AG04450 (cell line): Measurements from ENCODE around the gene ARMC12. TPM values are rescaled to one million over a fixed set of nuclear protein-coding genes. Genes with fewer than 3 reads are reported as not detected.

Source experiments
- CTCF ChIA-PET: fragments of 300-600, 350-600 bp; formaldehyde crosslinking; extraction: SDS; loops from one replicate; lab custom pipeline; 2022; ENCODE audit warnings: antibody characterized with exemption, inconsistent platforms; lab: Charles Lee
- POLR2A ChIA-PET: fragments of 350-600 bp; formaldehyde crosslinking; extraction: SDS; loops from one replicate; lab custom pipeline; 2021; ENCODE audit warnings: antibody characterized with exemption, inconsistent platforms; lab: Yijun Ruan, JAX
- DNase-seq: peaks from one replicate; pipeline ENCODE4 v3.0.0-alpha.2; 2011; ENCODE audit warnings: low read depth, low spot score
- H3K27ac ChIP-seq: one replicate; pipeline ENCODE4 v1.5.1; 2012; ENCODE audit warnings: low read depth, low read length, control low read depth
- H3K27me3 ChIP-seq: one replicate; pipeline ENCODE4 v1.6.0; 2012; ENCODE audit warnings: low read length; ENCODE audit not compliant: control insufficient read depth, insufficient read depth
- H3K4me3 ChIP-seq: 2 replicates; pipeline ENCODE4 v1.5.1; 2011; ENCODE audit warnings: mild to moderate bottlenecking, low read depth, low read length, control low read depth
- H3K9me3 ChIP-seq: 2 replicates; pipeline ENCODE4 v1.5.1; 2012; ENCODE audit warnings: low read length; ENCODE audit not compliant: control insufficient read depth, insufficient read depth
- CTCF ChIP-seq: IDR thresholded peaks from 2 replicates; pipeline ENCODE4 v1.5.1; 2011; ENCODE audit warnings: low read depth, low read length, control low read depth, inconsistent platforms
- polyA plus RNA-seq: library from polyadenylated mRNA; depleted of rRNA; stranded (reverse); fragments of >200 nt; gene quantifications from 2 replicates; pipeline ENCODE4 v1.2.3, GENCODE V29; 2011

ARMC12 gene
- polyA plus RNA-seq, 1 experiment: 0.53 TPM

- DNase-seq: no peak
- H3K27ac ChIP-seq: no peak overlapping the region
- CTCF ChIA-PET: interaction anchor here (0.5 to 7.6 kb wide), 14 partner anchors 9 to 369 kb away, joined by 3 to 143 read pairs (median 9); no protein-coding TSS in a partner anchor
- POLR2A ChIA-PET: no interaction called here
- peaks cover 4% of the 10 kb centered on the region for H3K27me3 ChIP-seq
- no peak for TF ChIP-seq CTCF
- no peaks in the 10 kb centered on the region; the same call in 1 of the 2 replicates for H3K9me3 ChIP-seq
- no peak overlapping the region for H3K4me3 ChIP-seq
Measured at GRCh38 chr6:35735452-35735851, 1.4 kb upstream of the ARMC12 start.

GRCh38 chr6:35736253-35736894 is 458 bp upstream of the ARMC12 start:
- peak; percentile 95 for TF ChIP-seq CTCF
- POLR2A ChIA-PET: interaction anchor here (0.5 to 0.6 kb wide), 2 partner anchors 40 to 148 kb away, joined by 3 to 6 read pairs; no protein-coding TSS in a partner anchor
- H3K4me3 ChIP-seq: no peak overlapping the region
- CTCF ChIA-PET: interaction anchor here (0.6 to 7.6 kb wide), 38 partner anchors 10 to 470 kb away, joined by 3 to 143 read pairs (median 5); no protein-coding TSS in a partner anchor
- no peak overlapping the region for H3K27ac ChIP-seq
- no peak for DNase-seq
- H3K9me3 ChIP-seq: no peaks in the 10 kb centered on the region; the same call in 1 of the 2 replicates
- H3K27me3 ChIP-seq: peaks cover 4% of the 10 kb centered on the region

- Histone ChIP-seq H3K4me3 (no peak overlapping the region), H3K27ac (no peak overlapping the region), H3K9me3 (no peaks in the 10 kb centered on the region), H3K27me3 (peaks cover 4% of the 10 kb centered on the region)
- peak; percentile 91 for TF ChIP-seq CTCF
- ChIA-PET POLR2A (interaction anchor here (0.6 kb wide), 2 partner anchors 130 to 247 kb away, joined by 3 to 6 read pairs; no protein-coding TSS in a partner anchor), CTCF (interaction anchor here (0.6 to 7.6 kb wide), 35 partner anchors 10 to 357 kb away, joined by 3 to 143 read pairs (median 6); no protein-coding TSS in a partner anchor)
- DNase-seq: peak; percentile 77
Measured at GRCh38 chr6:35737413-35738211, 780 bp downstream of the ARMC12 start.

GRCh38 chr6:35739645-35740524 is 3.1 kb downstream of the ARMC12 start:
- TF ChIP-seq CTCF: no peak
- Histone ChIP-seq H3K27me3 (peaks cover 7% of the 10 kb centered on the region), H3K4me3 (no peak overlapping the region), H3K9me3 (no peaks in the 10 kb centered on the region), H3K27ac (peak overlapping the region; percentile 2)
- DNase-seq: no peak
- CTCF ChIA-PET: interaction anchor here (0.6 to 7.6 kb wide), 4 partner anchors 155 to 271 kb away, joined by 3 to 143 read pairs (median 3); no protein-coding TSS in a partner anchor
- POLR2A ChIA-PET: no interaction called here
